GM19397 (cell line): ENCODE results near the gene EXOC4.

Source experiments
- ATAC-seq: cut with Tn5 transposase; IDR thresholded peaks from one replicate; pipeline ENCODE4 v1.9.1; 2021; ENCODE audit warnings: mild to moderate bottlenecking, moderate library complexity; ENCODE audit not compliant: unreplicated experiment

Gene EXOC4

GRCh38 chr7:133482599-133482998 is 229.7 kb downstream of the EXOC4 start:
- no peak for ATAC-seq

- ATAC-seq, result no peak
These were observed 231.2 kb downstream of the EXOC4 start for GRCh38 chr7:133484086-133484485.

- ATAC-seq, result no peak
These were observed 237.0 kb downstream of the EXOC4 start for GRCh38 chr7:133489906-133490305.

GRCh38 chr7:133491201-133491691 is 238.4 kb downstream of the EXOC4 start:
- ATAC-seq, result no peak

GRCh38 chr7:133491846-133492652 is 239.2 kb downstream of the EXOC4 start:
- no peak for ATAC-seq

- ATAC-seq, result no peak
These were observed 244.2 kb downstream of the EXOC4 start for GRCh38 chr7:133497061-133497460.

GRCh38 chr7:133501771-133502170 is 248.9 kb downstream of the EXOC4 start:
- no peak for ATAC-seq

- ATAC-seq, result no peak
These were observed 249.6 kb downstream of the EXOC4 start for GRCh38 chr7:133502498-133502897.

GRCh38 chr7:133502972-133503371 is 250.1 kb downstream of the EXOC4 start:
- no peak for ATAC-seq

GRCh38 chr7:133504825-133505224 is 251.9 kb downstream of the EXOC4 start:
- no peak for ATAC-seq

GRCh38 chr7:133509822-133510221 is 256.9 kb downstream of the EXOC4 start:
- ATAC-seq, result no peak

GRCh38 chr7:133510326-133511055 is 257.6 kb downstream of the EXOC4 start:
- no peak for ATAC-seq

- ATAC-seq, result no peak
These were observed 258.4 kb downstream of the EXOC4 start for GRCh38 chr7:133511252-133511651.

- no peak for ATAC-seq
These were observed 258.8 kb downstream of the EXOC4 start for GRCh38 chr7:133511708-133512107.

GRCh38 chr7:133512560-133512959 is 259.7 kb downstream of the EXOC4 start:
- ATAC-seq, result no peak

- ATAC-seq, result no peak
These were observed 260.7 kb downstream of the EXOC4 start for GRCh38 chr7:133513608-133514007.

- ATAC-seq, result no peak
These were observed 261.7 kb downstream of the EXOC4 start for GRCh38 chr7:133514551-133514950.

- ATAC-seq, result no peak
These were observed 264.9 kb downstream of the EXOC4 start for GRCh38 chr7:133517766-133518165.

GRCh38 chr7:133518718-133519117 is 265.8 kb downstream of the EXOC4 start:
- no peak for ATAC-seq

- no peak for ATAC-seq
These were observed 267.4 kb downstream of the EXOC4 start for GRCh38 chr7:133520248-133520647.

- ATAC-seq, result no peak
These were observed 269.6 kb downstream of the EXOC4 start for GRCh38 chr7:133522501-133522900.

GRCh38 chr7:133528796-133529195 is 275.9 kb downstream of the EXOC4 start:
- no peak for ATAC-seq
